ENCODE data around the gene TRIM15. TPM values are rescaled to one million over a fixed set of nuclear protein-coding genes. Genes with fewer than 3 reads are reported as not detected.
"Not testable (repeated sequence)": the region's sequence is repeated elsewhere in the genome, so short reads cannot be mapped to it uniquely, and the experiment has no call there.

TRIM15 gene
- total and polyA plus RNA-seq, 2 experiments from 2014 or later = not detected

- Histone ChIP-seq H3K9me2 (ENCODE audit: insufficient read depth) (no peaks in the 10 kb centered on the region), H3K79me2 (ENCODE audit: insufficient read depth) (no peaks in the 10 kb centered on the region), H3K9me3 (ENCODE audit: low read depth) (no peaks in the 10 kb centered on the region), H3K27ac (no peak overlapping the region), H3K27me3 (replicated peaks; ENCODE audit: insufficient read depth) (peaks cover 23% of the 10 kb centered on the region), H3F3A (ENCODE audit: insufficient read depth) (no peaks in the 10 kb centered on the region), H3K36me3 (ENCODE audit: low read depth) (no peaks in the 10 kb centered on the region), H2AFZ (no peak overlapping the region), H3K9ac (no peak overlapping the region), H3K4me3 (no peak overlapping the region), H3K4me1 (ENCODE audit: insufficient read depth) (no peaks in the 10 kb centered on the region), H3K4me2 (ENCODE audit: unreplicated experiment) (no peak overlapping the region), H4K20me1 (ENCODE audit: insufficient read depth) (no peaks in the 10 kb centered on the region)
- WGBS, 2 experiments (ENCODE audit: low coverage in 1 of 2, low lambda C conversion rate in 2 of 2, missing lambda C conversion rate in 2 of 2) = 76 to 84% methylated on average over 14 to 16 of the region's 16 CpGs
- no peak for DNase-seq
- in situ Hi-C loops (cut with MboI) = no loop called here
- TF ChIP-seq EZH2phosphoT487 (IDR thresholded peaks at IDR 0.05; ENCODE audit: insufficient read depth, low read depth) = no peak
- TF ChIP-seq EZH2 (IDR thresholded peaks at IDR 0.05; ENCODE audit: insufficient read depth, poor library complexity, severe bottlenecking) = no peak
These were observed 740 bp downstream of the TRIM15 start for GRCh38 chr6:30163918-30164654.

- in situ Hi-C loops (cut with MboI) = no loop called here
These were observed 1.4 kb downstream of the TRIM15 start for GRCh38 chr6:30164714-30165113.

GRCh38 chr6:30165238-30165637, 1.9 kb downstream of the TRIM15 start:
- H4K20me1 ChIP-seq (ENCODE audit: insufficient read depth); H3K9me2 ChIP-seq (ENCODE audit: insufficient read depth); H2AFZ ChIP-seq; H3K4me3 ChIP-seq; H3K4me2 ChIP-seq (ENCODE audit: unreplicated experiment); DNase-seq; H3K9me3 ChIP-seq (ENCODE audit: low read depth); H3K79me2 ChIP-seq (ENCODE audit: insufficient read depth); in situ Hi-C loops (cut with MboI); H3K36me3 ChIP-seq (ENCODE audit: low read depth); H3K4me1 ChIP-seq (ENCODE audit: insufficient read depth); H3K27ac ChIP-seq; H3F3A ChIP-seq (ENCODE audit: insufficient read depth); H3K9ac ChIP-seq: not testable (repeated sequence)
- 21 to 44% methylated on average over 1 of the region's 1 CpG for WGBS, 2 experiments (ENCODE audit: low coverage in 1 of 2, low lambda C conversion rate in 2 of 2, missing lambda C conversion rate in 2 of 2)
- peaks cover 31% of the 10 kb centered on the region for H3K27me3 ChIP-seq (replicated peaks; ENCODE audit: insufficient read depth)

More at GRCh38 chr6:30164714-30165113, 1.4 kb downstream of the TRIM15 start:
- Histone ChIP-seq H4K20me1 (ENCODE audit: insufficient read depth) (no peaks in the 10 kb centered on the region), H3K9ac (no peak overlapping the region), H3K9me3 (ENCODE audit: low read depth) (no peaks in the 10 kb centered on the region), H3K79me2 (ENCODE audit: insufficient read depth) (no peaks in the 10 kb centered on the region), H3K4me1 (ENCODE audit: insufficient read depth) (no peaks in the 10 kb centered on the region), H3K9me2 (ENCODE audit: insufficient read depth) (no peaks in the 10 kb centered on the region), H3K27ac (no peak overlapping the region), H3K4me3 (no peak overlapping the region), H3K36me3 (ENCODE audit: low read depth) (no peaks in the 10 kb centered on the region), H2AFZ (no peak overlapping the region), H3K4me2 (ENCODE audit: unreplicated experiment) (no peak overlapping the region), H3K27me3 (replicated peaks; ENCODE audit: insufficient read depth) (peaks cover 30% of the 10 kb centered on the region), H3F3A (ENCODE audit: insufficient read depth) (no peaks in the 10 kb centered on the region)
- DNase-seq = no peak
- TF ChIP-seq EZH2phosphoT487 (IDR thresholded peaks at IDR 0.05; ENCODE audit: insufficient read depth, low read depth) = no peak
- TF ChIP-seq EZH2 (IDR thresholded peaks at IDR 0.05; ENCODE audit: insufficient read depth, poor library complexity, severe bottlenecking) = no peak
- WGBS, 2 experiments (ENCODE audit: low coverage in 1 of 2, low lambda C conversion rate in 2 of 2, missing lambda C conversion rate in 2 of 2) = 65 to 70% methylated on average over 4 of the region's 4 CpGs

- Histone ChIP-seq H3K9me3 (ENCODE audit: low read depth) (no peaks in the 10 kb centered on the region), H3K4me1 (ENCODE audit: insufficient read depth) (no peaks in the 10 kb centered on the region), H3K4me2 (ENCODE audit: unreplicated experiment) (no peak overlapping the region), H3K79me2 (ENCODE audit: insufficient read depth) (no peaks in the 10 kb centered on the region), H3K36me3 (ENCODE audit: low read depth) (no peaks in the 10 kb centered on the region), H3K9ac (no peak overlapping the region), H3K4me3 (no peak overlapping the region), H2AFZ (no peak overlapping the region), H3K27ac (no peak overlapping the region), H3K27me3 (replicated peaks; ENCODE audit: insufficient read depth) (peaks cover 50% of the 10 kb centered on the region), H3K9me2 (ENCODE audit: insufficient read depth) (no peaks in the 10 kb centered on the region), H3F3A (ENCODE audit: insufficient read depth) (no peaks in the 10 kb centered on the region), H4K20me1 (ENCODE audit: insufficient read depth) (no peaks in the 10 kb centered on the region)
- no peak for TF ChIP-seq EZH2 (IDR thresholded peaks at IDR 0.05; ENCODE audit: insufficient read depth, poor library complexity, severe bottlenecking)
- TF ChIP-seq EZH2phosphoT487 (IDR thresholded peaks at IDR 0.05; ENCODE audit: insufficient read depth, low read depth) = no peak
- 41 to 43% methylated on average over 6 of the region's 6 CpGs for WGBS, 2 experiments (ENCODE audit: low coverage in 1 of 2, low lambda C conversion rate in 2 of 2, missing lambda C conversion rate in 2 of 2)
- in situ Hi-C loops (cut with MboI) = no loop called here
- DNase-seq = no peak
These were observed 3.8 kb downstream of the TRIM15 start for GRCh38 chr6:30167101-30167500.

Data from GM23248 (cell line).